Measurements from ENCODE around the gene SHD. TPM values are rescaled to one million over a fixed set of nuclear protein-coding genes. Genes with fewer than 3 reads are reported as not detected.

The SHD gene
- total RNA-seq, 1 experiment from 2014 or later, result 4.4 TPM

- H2BK12ac ChIP-seq (ENCODE audit: insufficient read length, low read depth, low read length), result no peak overlapping the region
- H3K4me1 Mint-ChIP-seq, result peaks cover 10 to 15% of the 10 kb centered on the region in 2 experiments
- H3K36me3 Mint-ChIP-seq (ENCODE audit: insufficient read depth in 1 of 3, low read depth in 3 of 3), result peaks cover 13 to 22% (median 21%) of the 10 kb centered on the region in 3 experiments; a peak in 6 of 7 replicates
- no peak overlapping the region for H3K27ac Mint-ChIP-seq
- no peak for DNase-seq
- no peak overlapping the region for H2BK5ac ChIP-seq (ENCODE audit: insufficient read length, low read length)
- H3K9me3 Mint-ChIP-seq, result peaks cover 2 to 5% of the 10 kb centered on the region in 2 experiments; a peak in 1 of 5 replicates
- WGBS (ENCODE audit: extremely low coverage, insufficient read length, low lambda C conversion rate), result 97% methylated on average over 4 of the region's 7 CpGs
- no peak overlapping the region for H4K91ac ChIP-seq (ENCODE audit: insufficient read length, low read depth, low read length)
- no peak overlapping the region for H3K27ac ChIP-seq (ENCODE audit: insufficient read length, low read depth, low read length)
- peaks cover 7% of the 10 kb centered on the region for H3K27me3 Mint-ChIP-seq (ENCODE audit: low read depth)
- no peak overlapping the region for H3K4me2 ChIP-seq (ENCODE audit: insufficient read depth, insufficient read length, low read length)
- H3K79me2 ChIP-seq (ENCODE audit: insufficient read depth, low read length), result no peaks in the 10 kb centered on the region
- H3K9me3 ChIP-seq (ENCODE audit: control insufficient read depth, low read depth, low read length), result no peaks in the 10 kb centered on the region
- no peak overlapping the region for H3K4ac ChIP-seq (ENCODE audit: low read depth, low read length)
- no peak overlapping the region for H2BK20ac ChIP-seq (ENCODE audit: low read depth, low read length, poor library complexity, severe bottlenecking)
- H3K14ac ChIP-seq (ENCODE audit: insufficient read depth, low read length), result no peak overlapping the region
- no peak overlapping the region for H3K56ac ChIP-seq (ENCODE audit: insufficient read length, low read depth, low read length)
- H2AFZ ChIP-seq (ENCODE audit: low read length), result no peak overlapping the region
- H4K20me1 ChIP-seq (ENCODE audit: control insufficient read depth, insufficient read depth, insufficient read length), result no peaks in the 10 kb centered on the region
- no peak overlapping the region for H2BK120ac ChIP-seq (ENCODE audit: low read depth, low read length, poor library complexity, severe bottlenecking)
- H4K8ac ChIP-seq (replicated peaks; ENCODE audit: insufficient read length, low read depth, low read length), result no peak overlapping the region
- no peak overlapping the region for H3K18ac ChIP-seq (ENCODE audit: insufficient read length, low read depth, low read length)
- no peaks in the 10 kb centered on the region for H3K79me1 ChIP-seq (ENCODE audit: insufficient read depth, low read depth, low read length, poor library complexity, severe bottlenecking)
- no peaks in the 10 kb centered on the region for H3K27me3 ChIP-seq (ENCODE audit: insufficient read depth, low read length)
- no peak overlapping the region for H3K23ac ChIP-seq (ENCODE audit: insufficient read length, low read depth, low read length)
- no peak overlapping the region for H2BK15ac ChIP-seq (ENCODE audit: low read depth, low read length)
- no peak overlapping the region for H3K9ac ChIP-seq (ENCODE audit: extremely low read depth, insufficient read length, low read length)
- peaks cover 11% of the 10 kb centered on the region for H3K23me2 ChIP-seq (ENCODE audit: insufficient read length, low read depth, low read length, poor library complexity, severe bottlenecking)
- H3K4me3 Mint-ChIP-seq, result no peak overlapping the region
- H2AK5ac ChIP-seq (ENCODE audit: insufficient read length, low read length), result no peak overlapping the region
- no peak overlapping the region for H4K5ac ChIP-seq (ENCODE audit: insufficient read length, low read depth, low read length)
- no peaks in the 10 kb centered on the region for H3K4me1 ChIP-seq (ENCODE audit: insufficient read depth, low read length)
- TF ChIP-seq CTCF (conservative IDR thresholded peaks at IDR 0.05), result no peak
- no peak overlapping the region for H3T11ph ChIP-seq (ENCODE audit: low read length)
These were observed 56.0 kb downstream of the SHD start for GRCh38 chr19:4334929-4335570.

All from H9 (cell line).